Motor neuron (in vitro differentiated cells): Measurements from ENCODE around the gene CEACAM19. TPM values are rescaled to one million over a fixed set of nuclear protein-coding genes. Genes with fewer than 3 reads are reported as not detected.

ENCODE experiments used
- ATAC-seq, 8 experiments: fragments of 200-7000 bp; cut with Tn5 transposase; replicated peaks in 6 of 8; 2 replicates each; pipeline ENCODE4 v1.8.0; 2021; ENCODE audit warnings: mild to moderate bottlenecking in 8 of 8, moderate library complexity in 8 of 8
- H3K27ac ChIP-seq, 2 donors: fragments of 250-450 bp; sonication (Bioruptor Pico); 2 replicates each; pipeline ENCODE4 v1.9.0; 2021; ENCODE audit warnings: antibody characterized with exemption in 2 of 2, mild to moderate bottlenecking in 2 of 2, moderate library complexity in 1 of 2
- H3K4me1 ChIP-seq, 2 donors: fragments of 250-450 bp; sonication (Bioruptor Pico); replicated peaks in 1 of 2; 2 replicates each; pipeline ENCODE4 v1.6.1; 2021; ENCODE audit warnings: antibody characterized with exemption in 2 of 2, mild to moderate bottlenecking in 2 of 2, moderate library complexity in 1 of 2
- H3K4me3 ChIP-seq, 5 donors: fragments of 250-450 bp; sonication (Bioruptor Pico); 2 replicates each; pipeline ENCODE4 v1.9.0; 2021; ENCODE audit warnings: antibody characterized with exemption in 5 of 5, mild to moderate bottlenecking in 5 of 5, moderate library complexity in 4 of 5
- WGBS, 10 experiments: fragments of 450-650 bp; shearing (Covaris generic); methylation state at CpG; one replicate each; pipeline ENCODE4 v1.0.0; 2022; 5-methylcytosine and 5-hydroxymethylcytosine counted together
- in situ Hi-C, 9 experiments: fragments of 400-800 bp; cut with MboI; loops; one replicate each; pipeline ENCODE4 v1.15.0; 2021; ENCODE audit warnings: low sequenced_read_pairs in 9 of 9, low pct_unique_long_range_greater_than_20kb in 2 of 9; ENCODE audit not compliant: unreplicated experiment in 9 of 9
- total RNA-seq, 8 experiments: library from RNA; unstranded; fragments of 300-600 nt; gene quantifications; 2 replicates each; pipeline versions ENCODE4 v1.2.3 to v1.2.4, GENCODE V29; 2022

CEACAM19 gene
- total RNA-seq, 8 experiments from 2014 or later, result 0.96 to 6.2 (median 2.2) TPM

GRCh38 chr19:44649578-44650145 lies 21.6 kb upstream of the CEACAM19 start:
- peak in 1 of 8 experiments; percentile 12 for ATAC-seq
- in situ Hi-C loops, result loop anchor here in 1 of 9 experiments (10.0 kb wide), 1 partner anchor 75 kb away; no protein-coding TSS in a partner anchor
- WGBS, 10 experiments, result 83 to 96% (median 95%) methylated on average over 2 to 11 of the region's 15 CpGs; no CpG with 5 or more reads in 7 of the 10 experiments

GRCh38 chr19:44653343-44653742 lies 17.9 kb upstream of the CEACAM19 start:
- in situ Hi-C loops, result loop anchor here in 1 of 9 experiments (10.0 kb wide), 1 partner anchor 79 kb away; no protein-coding TSS in a partner anchor
- WGBS, 10 experiments, result 100% methylated on average over 1 to 2 of the region's 5 CpGs; no CpG with 5 or more reads in 7 of the 10 experiments
- Histone ChIP-seq H3K4me1 (no peaks in the 10 kb centered on the region), H3K4me3 (no peak overlapping the region), H3K27ac (no peak overlapping the region)
- ATAC-seq, result no peak

More at GRCh38 chr19:44649578-44650145, 21.6 kb upstream of the CEACAM19 start:
- no peak overlapping the region for H3K4me3 ChIP-seq
- no peaks in the 10 kb centered on the region for H3K4me1 ChIP-seq
- no peak overlapping the region for H3K27ac ChIP-seq

GRCh38 chr19:44653977-44654774 lies 17.1 kb upstream of the CEACAM19 start:
- Histone ChIP-seq H3K4me1 (no peaks in the 10 kb centered on the region), H3K27ac (no peak overlapping the region), H3K4me3 (no peak overlapping the region)
- ATAC-seq, result peak in 6 of 8 experiments; percentile 22 to 66 (median 36)
- in situ Hi-C loops, result loop anchor here in 1 of 9 experiments (10.0 kb wide), 1 partner anchor 79 kb away; no protein-coding TSS in a partner anchor
- WGBS, 10 experiments, result 39 to 84% (median 65%) methylated on average over 1 to 8 of the region's 16 CpGs; no CpG with 5 or more reads in 2 of the 10 experiments

- H3K4me1 ChIP-seq, result no peaks in the 10 kb centered on the region
- H3K4me3 ChIP-seq, result no peak overlapping the region
- peak in 7 of 8 experiments; percentile 20 to 65 (median 45) for ATAC-seq
- 0 to 93% (median 56%) methylated on average over 1 to 6 of the region's 25 CpGs; no CpG with 5 or more reads in 5 of the 10 experiments for WGBS, 10 experiments
- in situ Hi-C loops, result loop anchor here in 2 of 9 experiments (5.0 to 10.0 kb wide), 2 partner anchors 83 to 85 kb away; no protein-coding TSS in a partner anchor
- H3K27ac ChIP-seq, result no peak overlapping the region
Measured at GRCh38 chr19:44657211-44657921, 13.9 kb upstream of the CEACAM19 start.

- Histone ChIP-seq H3K4me3 (no peak overlapping the region), H3K4me1 (no peaks in the 10 kb centered on the region), H3K27ac (no peak overlapping the region)
- WGBS, 10 experiments, result 80 to 100% (median 100%) methylated on average over 1 to 3 of the region's 3 CpGs; no CpG with 5 or more reads in 2 of the 10 experiments
- in situ Hi-C loops, result loop anchor here in 2 of 9 experiments (5.0 to 10.0 kb wide), 2 partner anchors 83 to 86 kb away; no protein-coding TSS in a partner anchor
- ATAC-seq, result peak in 3 of 8 experiments; percentile 8 to 18 (median 9)
Measured at GRCh38 chr19:44658069-44658733, 13.1 kb upstream of the CEACAM19 start.

GRCh38 chr19:44660081-44660480 lies 11.2 kb upstream of the CEACAM19 start:
- no peak for ATAC-seq
- WGBS, 10 experiments, result 73 to 100% (median 84%) methylated on average over 1 to 3 of the region's 4 CpGs; no CpG with 5 or more reads in 6 of the 10 experiments
- in situ Hi-C loops, result no loop called here

GRCh38 chr19:44661205-44661604 lies 10.1 kb upstream of the CEACAM19 start:
- in situ Hi-C loops, result no loop called here
- no peak overlapping the region for H3K27ac ChIP-seq
- WGBS, 10 experiments, result 90 to 100% (median 94%) methylated on average over 1 to 7 of the region's 11 CpGs; no CpG with 5 or more reads in 7 of the 10 experiments
- no peak overlapping the region for H3K4me3 ChIP-seq
- no peaks in the 10 kb centered on the region for H3K4me1 ChIP-seq
- ATAC-seq, result no peak

More at GRCh38 chr19:44660081-44660480, 11.2 kb upstream of the CEACAM19 start:
- Histone ChIP-seq H3K4me1 (no peaks in the 10 kb centered on the region), H3K27ac (no peak overlapping the region), H3K4me3 (no peak overlapping the region)

GRCh38 chr19:44661904-44662303 lies 9.4 kb upstream of the CEACAM19 start:
- Histone ChIP-seq H3K27ac (no peak overlapping the region), H3K4me1 (no peaks in the 10 kb centered on the region), H3K4me3 (no peak overlapping the region)
- peak in 1 of 8 experiments; percentile 15 for ATAC-seq
- WGBS, 10 experiments, result 87 to 100% (median 90%) methylated on average over 2 to 5 of the region's 7 CpGs; no CpG with 5 or more reads in 5 of the 10 experiments
- in situ Hi-C loops, result no loop called here

- no peak overlapping the region for H3K27ac ChIP-seq
- H3K4me3 ChIP-seq, result no peak overlapping the region
- WGBS, 10 experiments, result 14 to 83% (median 70%) methylated on average over 1 to 5 of the region's 7 CpGs; no CpG with 5 or more reads in 3 of the 10 experiments
- H3K4me1 ChIP-seq, result no peaks in the 10 kb centered on the region
- peak in 1 of 8 experiments; percentile 6 for ATAC-seq
- in situ Hi-C loops, result no loop called here
Measured at GRCh38 chr19:44662691-44663385, 8.4 kb upstream of the CEACAM19 start.

GRCh38 chr19:44663996-44664395 lies 7.3 kb upstream of the CEACAM19 start:
- Histone ChIP-seq H3K4me1 (no peaks in the 10 kb centered on the region), H3K4me3 (no peak overlapping the region), H3K27ac (no peak overlapping the region)
- 90 to 100% (median 96%) methylated on average over 1 to 5 of the region's 5 CpGs; no CpG with 5 or more reads in 3 of the 10 experiments for WGBS, 10 experiments
- in situ Hi-C loops, result no loop called here
- no peak for ATAC-seq

- WGBS, 10 experiments, result 88 to 100% (median 94%) methylated on average over 2 to 7 of the region's 10 CpGs; no CpG with 5 or more reads in 1 of the 10 experiments
- ATAC-seq, result no peak
- Histone ChIP-seq H3K4me1 (no peaks in the 10 kb centered on the region), H3K27ac (no peak overlapping the region), H3K4me3 (no peak overlapping the region)
- in situ Hi-C loops, result no loop called here
Measured at GRCh38 chr19:44664976-44665375, 6.3 kb upstream of the CEACAM19 start.
